C4-2B (cell line): Measurements from ENCODE around the gene EDC3.
"Not testable (repeated sequence)": the region's sequence is repeated elsewhere in the genome, so short reads cannot be mapped to it uniquely, and the experiment has no call there.

Experiments
- H3K27ac ChIP-seq: fragments of 450-650 bp; 2 replicates; pipeline ENCODE4 v1.5.1; 2017
- CTCF ChIP-seq: fragments of 450-650 bp; conservative IDR thresholded peaks from 2 replicates; pipeline ENCODE4 v1.5.1; 2017; ENCODE audit warnings: mild to moderate bottlenecking
- ZFX ChIP-seq: fragments of 450-650 bp; IDR thresholded peaks from 2 replicates; pipeline ENCODE4 v1.6.1; 2017

EDC3 gene

DNA sequence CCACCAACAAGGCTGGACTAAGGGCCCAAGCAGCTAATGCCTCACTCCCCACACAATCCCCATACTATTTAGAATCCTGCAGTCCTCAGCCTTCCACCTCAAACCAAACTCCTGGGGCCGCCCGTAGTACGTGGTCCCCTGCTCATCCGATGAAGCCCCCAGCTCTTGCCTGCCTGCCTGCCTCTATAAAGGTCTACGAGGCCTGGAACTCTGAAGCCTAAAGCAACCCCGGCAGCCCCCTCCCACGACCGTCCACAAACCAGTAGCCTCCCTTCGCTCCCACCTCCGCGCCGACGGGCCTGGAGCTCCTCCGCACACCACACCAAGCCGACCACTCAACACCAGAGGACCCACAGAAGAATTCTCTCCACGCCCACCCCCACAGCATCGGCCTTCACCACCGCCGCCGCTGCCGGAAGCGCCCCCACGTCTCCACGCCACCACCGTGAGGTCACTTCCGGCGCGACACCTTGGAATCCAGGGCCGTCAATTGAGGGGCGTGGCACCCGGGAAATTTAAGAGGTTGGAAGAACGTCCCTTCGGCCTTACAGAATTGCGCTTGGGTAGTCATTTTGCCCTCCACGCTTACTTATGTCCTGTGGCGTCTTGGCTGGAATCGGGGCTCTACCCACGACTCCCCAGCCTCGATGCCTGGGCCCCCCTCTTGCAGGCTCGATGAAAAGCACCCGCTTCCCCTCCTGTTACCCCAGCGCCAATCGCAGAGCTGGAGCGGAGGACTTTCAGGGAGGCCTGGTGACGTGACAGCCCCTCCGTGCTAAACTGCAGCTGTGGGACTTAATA lies at the start of gene EDC3:
TSS of gene EDC3 (minus strand) at position 428 of the 801 bp plus-strand sequence. CDS start 20,900 bp downstream, outside the sequence.
- TF ChIP-seq ZFX = peak; percentile 77
- no peak for TF ChIP-seq CTCF
- H3K27ac ChIP-seq = peak within 1 kb of the TSS; percentile 72

- no peak for TF ChIP-seq CTCF
- no peak for TF ChIP-seq ZFX
- no peak overlapping the region for H3K27ac ChIP-seq
These were observed 46.6 kb upstream of the EDC3 start for GRCh38 chr15:74742422-74742821.

- not testable (repeated sequence) for H3K27ac ChIP-seq
These were observed 42.4 kb upstream of the EDC3 start for GRCh38 chr15:74738239-74738638.

- TF ChIP-seq ZFX = no peak
- no peak for TF ChIP-seq CTCF
- H3K27ac ChIP-seq = no peak overlapping the region
These were observed 39.5 kb upstream of the EDC3 start for GRCh38 chr15:74735305-74735704.

- no peak overlapping the region for H3K27ac ChIP-seq
- TF ChIP-seq CTCF (no peak), ZFX (no peak)
These were observed 37.4 kb upstream of the EDC3 start for GRCh38 chr15:74733269-74733668.

- H3K27ac ChIP-seq = no peak overlapping the region
- no peak for TF ChIP-seq ZFX
- no peak for TF ChIP-seq CTCF
These were observed 37.0 kb upstream of the EDC3 start for GRCh38 chr15:74732846-74733245.

DNA sequence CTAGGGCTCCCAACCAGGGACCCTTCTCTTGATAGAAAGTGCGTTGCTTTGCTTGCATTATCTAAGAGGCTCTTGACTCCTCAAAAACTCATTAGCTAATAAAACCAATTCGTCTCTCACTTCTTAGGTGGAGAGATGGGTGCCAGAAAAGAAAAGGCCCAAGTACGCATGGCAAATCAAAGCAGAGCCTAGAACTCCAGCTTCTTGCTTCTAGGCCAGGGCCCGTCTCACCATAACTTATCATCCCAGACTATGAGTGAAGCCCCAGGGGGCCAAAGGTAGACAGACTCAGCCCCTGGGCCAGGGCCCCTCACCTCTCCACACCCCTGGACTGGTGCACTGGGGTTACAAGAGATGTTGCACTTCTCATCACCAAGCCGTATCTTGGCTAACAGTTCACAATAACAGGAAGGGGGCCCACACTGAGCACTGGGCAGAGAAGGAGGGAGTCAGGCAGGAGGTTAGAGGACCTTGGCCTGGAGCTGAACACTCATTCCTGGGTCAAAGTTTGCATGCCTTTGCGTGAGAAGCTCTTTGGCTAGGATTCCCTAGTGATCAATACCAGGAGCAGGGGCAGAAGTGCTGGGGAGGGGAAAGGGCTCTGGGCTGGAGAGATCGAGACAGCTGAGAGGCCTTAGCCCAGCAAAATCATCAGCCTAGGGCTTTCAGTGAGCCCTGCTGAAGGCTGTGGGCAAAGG lies 34.9 kb upstream of the EDC3 start:
- no peak overlapping the region for H3K27ac ChIP-seq
- TF ChIP-seq ZFX = no peak
- TF ChIP-seq CTCF = no peak

- not testable (repeated sequence) for H3K27ac ChIP-seq
These were observed 33.5 kb upstream of the EDC3 start for GRCh38 chr15:74729372-74729771.

DNA sequence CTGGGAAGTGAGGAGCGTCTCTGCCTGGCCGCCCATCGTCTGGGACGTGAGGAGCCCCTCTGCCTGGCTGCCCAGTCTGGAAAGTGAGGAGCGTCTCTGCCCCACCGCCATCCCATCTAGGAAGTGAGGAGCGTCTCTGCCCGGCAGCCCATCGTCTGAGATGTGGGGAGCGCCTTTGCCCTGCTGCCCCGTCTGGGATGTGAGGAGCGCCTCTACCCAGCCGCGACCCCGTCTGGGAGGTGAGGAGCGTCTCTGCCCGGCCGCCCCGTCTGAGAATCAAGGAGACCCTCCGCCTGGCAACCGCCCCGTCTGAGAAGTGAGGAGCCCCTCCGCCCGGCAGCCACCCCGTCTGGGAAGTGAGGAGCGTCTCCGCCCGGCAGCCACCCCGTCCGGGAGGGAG lies 32.9 kb upstream of the EDC3 start:
- not testable (repeated sequence) for H3K27ac ChIP-seq
